Neural cell (in vitro differentiated cells): ENCODE results near the gene TLE4.

Experiments used
- EP300 ChIP-seq: fragments of 450-650 bp; conservative IDR thresholded peaks from 2 replicates; pipeline ENCODE4 v1.6.1; 2014; ENCODE audit warnings: antibody characterized with exemption, mild to moderate bottlenecking, moderate library complexity; ENCODE audit not compliant: poor library complexity, severe bottlenecking
- RAD21 ChIP-seq: fragments of 450-650 bp; conservative IDR thresholded peaks from 2 replicates; pipeline ENCODE4 v1.6.1; 2014; ENCODE audit warnings: antibody characterized with exemption, mild to moderate bottlenecking, moderate library complexity
- REST ChIP-seq: IDR thresholded peaks from 2 replicates; pipeline ENCODE4 v1.6.1; 2012; ENCODE audit warnings: borderline replicate concordance
- TF ChIP-seq, protein P1 (sequence below): fragments of 450-650 bp; IDR thresholded peaks from 2 replicates; pipeline ENCODE4 v1.5.1; 2014; ENCODE audit warnings: antibody characterized with exemption, mild to moderate bottlenecking, moderate library complexity; ENCODE audit not compliant: poor library complexity, severe bottlenecking

DNA sequence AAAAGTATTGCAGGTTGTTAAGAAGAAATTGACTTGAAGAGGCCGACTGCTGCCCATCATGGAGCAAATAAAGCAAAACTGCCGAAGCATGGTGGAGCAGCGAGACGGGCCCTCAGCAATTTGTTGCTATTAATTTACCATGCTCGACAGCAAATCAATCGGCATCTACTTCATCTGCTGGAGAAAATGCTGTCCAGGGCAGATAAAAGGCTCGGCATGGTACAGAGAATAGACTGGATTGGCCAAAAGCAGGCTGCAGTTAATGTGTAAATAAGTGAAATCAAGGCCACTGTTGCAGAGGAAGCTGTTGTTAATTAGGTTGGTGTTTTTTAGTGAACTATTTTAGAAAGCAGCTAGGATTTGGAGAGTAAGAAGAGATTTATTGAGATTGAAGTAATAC lies 8.3 kb downstream of the TLE4 start:
- TF ChIP-seq, protein P1, sequence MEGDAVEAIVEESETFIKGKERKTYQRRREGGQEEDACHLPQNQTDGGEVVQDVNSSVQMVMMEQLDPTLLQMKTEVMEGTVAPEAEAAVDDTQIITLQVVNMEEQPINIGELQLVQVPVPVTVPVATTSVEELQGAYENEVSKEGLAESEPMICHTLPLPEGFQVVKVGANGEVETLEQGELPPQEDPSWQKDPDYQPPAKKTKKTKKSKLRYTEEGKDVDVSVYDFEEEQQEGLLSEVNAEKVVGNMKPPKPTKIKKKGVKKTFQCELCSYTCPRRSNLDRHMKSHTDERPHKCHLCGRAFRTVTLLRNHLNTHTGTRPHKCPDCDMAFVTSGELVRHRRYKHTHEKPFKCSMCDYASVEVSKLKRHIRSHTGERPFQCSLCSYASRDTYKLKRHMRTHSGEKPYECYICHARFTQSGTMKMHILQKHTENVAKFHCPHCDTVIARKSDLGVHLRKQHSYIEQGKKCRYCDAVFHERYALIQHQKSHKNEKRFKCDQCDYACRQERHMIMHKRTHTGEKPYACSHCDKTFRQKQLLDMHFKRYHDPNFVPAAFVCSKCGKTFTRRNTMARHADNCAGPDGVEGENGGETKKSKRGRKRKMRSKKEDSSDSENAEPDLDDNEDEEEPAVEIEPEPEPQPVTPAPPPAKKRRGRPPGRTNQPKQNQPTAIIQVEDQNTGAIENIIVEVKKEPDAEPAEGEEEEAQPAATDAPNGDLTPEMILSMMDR, result no peak
- TF ChIP-seq RAD21, result no peak
- no peak for TF ChIP-seq EP300
- TF ChIP-seq REST, result no peak
